ENCODE measurements around the gene EEA1. TPM values are rescaled to one million over a fixed set of nuclear protein-coding genes. Genes with fewer than 3 reads are reported as not detected.
"Not testable (repeated sequence)": the region's sequence is repeated elsewhere in the genome, so short reads cannot be mapped to it uniquely, and the experiment has no call there.

Gene EEA1
- total RNA-seq, 1 experiment from 2014 or later = 17.2 TPM

DNA sequence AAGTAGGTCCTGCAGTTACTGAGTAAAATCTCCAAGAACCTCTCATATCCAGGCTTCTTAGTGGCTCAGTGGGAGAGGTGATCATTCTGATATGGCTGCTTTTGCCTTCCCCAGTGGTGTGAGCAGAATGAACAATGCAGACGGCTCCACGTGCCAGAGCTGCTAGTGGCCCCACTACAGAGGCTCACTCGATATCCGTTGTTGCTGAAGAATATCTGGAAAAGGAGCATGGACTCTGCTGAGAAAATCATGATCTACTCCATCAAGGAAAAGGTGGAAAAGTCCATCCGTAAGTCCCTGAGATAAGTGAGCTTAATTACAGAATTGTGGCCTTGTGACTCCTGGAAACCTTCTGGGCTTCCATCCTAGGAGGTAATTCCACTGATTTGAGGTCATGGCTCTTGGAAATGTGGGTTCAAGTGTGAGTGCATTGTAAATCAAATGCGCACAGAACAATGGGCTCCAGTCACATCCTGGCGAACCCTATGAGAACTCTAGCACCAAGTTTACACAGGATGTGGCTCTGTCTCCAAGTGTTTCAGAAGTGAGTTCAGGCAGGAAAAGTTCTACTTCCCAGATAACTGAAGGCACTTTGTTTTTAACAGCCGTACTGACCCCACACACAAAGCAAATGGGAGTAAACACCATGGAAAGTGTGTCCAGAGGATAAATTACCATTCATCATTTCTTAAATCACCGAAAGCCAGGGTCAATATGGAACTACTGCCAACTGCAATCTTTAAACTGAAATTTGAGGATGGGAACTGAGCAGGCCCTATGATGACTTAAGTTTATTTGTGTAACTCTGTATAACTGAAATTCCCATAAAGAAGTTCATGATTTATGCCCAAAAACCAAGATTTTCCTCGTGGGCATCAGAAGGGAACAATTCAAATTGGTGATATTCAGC, 174.9 kb downstream of the EEA1 start:
- peak; percentile 32 for DNase-seq (ENCODE audit: low spot score)

DNA sequence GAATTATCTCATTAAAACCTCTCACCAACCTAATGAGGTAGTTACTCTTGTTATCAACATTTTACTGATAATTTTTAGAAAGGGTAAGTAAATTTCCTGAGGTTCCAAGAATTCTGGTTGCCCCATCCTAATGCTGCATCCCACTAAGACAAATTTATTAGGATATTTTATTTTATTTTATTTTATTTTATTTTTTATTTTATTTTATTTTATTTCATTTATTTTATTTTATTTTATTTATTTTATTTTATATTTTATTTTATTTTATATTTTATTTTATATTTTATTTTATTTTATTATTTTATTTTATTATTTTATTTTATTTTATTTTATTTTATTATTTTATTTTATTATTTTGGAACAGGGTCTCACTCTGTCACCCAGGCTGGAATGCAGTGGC, 179.4 kb downstream of the EEA1 start:
- not testable (repeated sequence) for DNase-seq (ENCODE audit: low spot score)

DNA sequence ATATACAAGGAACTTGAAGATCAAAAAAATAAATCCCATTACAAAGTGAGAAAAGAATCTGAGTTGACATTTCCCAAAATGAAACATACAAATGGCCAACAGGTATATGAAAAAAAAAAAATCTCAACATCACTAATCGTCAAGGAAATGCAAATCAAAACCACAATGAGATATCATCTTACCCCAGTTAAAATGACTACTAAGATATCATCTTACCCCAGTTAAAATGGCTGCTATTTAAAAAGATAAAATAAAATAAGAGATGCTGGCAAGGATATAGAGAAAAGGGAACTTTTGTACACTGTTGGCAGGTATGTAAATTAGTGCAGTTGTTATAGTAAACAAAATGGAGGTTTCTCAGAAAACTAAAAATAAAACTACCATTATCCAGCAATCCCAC, 181.9 kb downstream of the EEA1 start:
- no peak for DNase-seq (ENCODE audit: low spot score)

DNA sequence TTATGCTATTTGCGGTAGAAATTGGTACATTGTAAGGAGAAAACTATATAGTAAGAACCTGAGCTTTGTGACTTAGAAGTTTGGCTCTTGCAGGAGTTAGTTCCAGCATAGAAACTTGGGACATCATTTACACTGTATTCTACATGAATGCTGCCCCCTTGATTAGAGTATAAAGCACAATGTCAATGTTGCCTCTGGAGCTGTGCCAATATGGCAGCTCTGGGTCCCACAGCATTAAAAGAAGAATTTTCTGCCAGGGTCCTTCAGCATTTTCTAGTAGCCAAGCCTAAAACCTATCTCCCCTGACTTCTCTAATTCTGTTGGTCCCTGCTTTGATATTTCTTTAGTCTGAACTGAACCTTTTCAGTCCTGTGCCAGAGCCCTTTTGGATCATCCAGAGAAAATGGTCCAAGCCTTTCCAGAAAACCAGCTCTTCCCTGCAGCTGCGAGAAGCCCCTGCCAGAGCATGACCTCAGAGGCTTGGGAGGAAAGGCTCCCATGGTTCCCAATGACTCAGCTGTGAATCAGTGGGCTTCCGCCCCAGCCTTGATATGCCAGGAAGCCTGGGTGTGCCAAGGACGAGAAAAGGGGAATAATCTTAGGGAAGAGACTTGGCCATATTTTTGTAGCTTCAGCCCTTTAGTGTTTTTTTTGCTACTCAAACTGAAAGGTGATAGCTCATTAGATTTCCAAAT, 183.1 kb downstream of the EEA1 start:
- peak; percentile 91 for DNase-seq (ENCODE audit: low spot score)

DNA sequence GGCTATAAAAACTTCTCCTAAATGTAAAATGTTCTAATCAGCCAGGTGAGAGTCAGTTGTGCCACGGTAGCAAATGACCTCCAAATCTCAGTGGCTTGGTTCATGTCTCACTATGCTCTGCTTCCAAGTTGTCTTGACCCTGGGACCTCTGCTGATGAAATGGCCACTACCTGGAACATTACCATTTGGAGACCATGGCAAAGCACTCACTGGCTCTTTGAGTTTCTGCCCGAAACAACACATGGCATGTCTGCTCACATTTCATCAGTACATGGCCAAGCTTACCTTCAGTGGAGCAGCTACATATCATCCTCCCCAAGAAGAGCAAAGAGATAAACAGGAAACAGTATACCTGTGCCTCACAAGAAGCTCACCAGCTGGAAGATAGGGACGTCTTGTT, 186.1 kb downstream of the EEA1 start:
- DNase-seq (ENCODE audit: low spot score) = no peak

DNA sequence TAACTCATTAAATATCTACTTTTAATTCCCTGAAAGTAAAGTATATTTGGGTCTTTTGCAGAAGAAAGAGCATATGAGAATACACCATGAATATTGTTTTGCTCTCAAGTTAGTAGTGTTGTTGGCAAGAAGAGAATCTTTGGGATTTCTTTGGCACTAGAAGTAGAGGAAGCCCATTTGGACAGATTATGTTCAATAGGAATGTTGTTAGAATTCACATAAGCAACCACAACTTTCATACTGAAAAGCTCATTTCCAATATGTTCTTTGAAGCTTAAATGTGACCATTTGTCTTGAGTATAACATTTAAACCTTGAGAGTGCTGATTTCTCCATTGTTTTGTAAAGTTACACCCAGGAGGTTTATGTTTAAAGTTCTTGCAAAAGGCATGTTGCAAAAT, 188.7 kb downstream of the EEA1 start:
- DNase-seq (ENCODE audit: low spot score) = no peak

DNA sequence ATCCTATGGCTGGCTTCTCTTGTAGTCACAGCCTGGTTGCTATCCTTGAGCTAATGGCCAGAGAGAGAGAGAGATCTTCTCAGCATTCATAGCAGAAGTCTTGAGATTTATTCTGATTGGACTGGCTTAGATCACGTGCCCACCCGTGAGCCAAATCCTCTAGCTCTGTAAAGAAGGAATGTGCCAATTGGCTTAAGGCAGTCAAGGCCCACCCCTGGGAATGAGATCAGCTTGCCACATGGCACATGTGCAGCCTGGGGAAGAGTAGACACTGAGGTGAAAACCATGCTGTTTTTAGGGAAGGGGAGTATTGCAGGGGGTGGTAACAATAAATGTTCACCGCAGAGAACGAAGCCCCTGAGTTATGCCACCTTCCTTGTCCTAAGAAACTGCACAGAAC, 190.0 kb downstream of the EEA1 start:
- peak; percentile 15 for DNase-seq (ENCODE audit: low spot score)

DNA sequence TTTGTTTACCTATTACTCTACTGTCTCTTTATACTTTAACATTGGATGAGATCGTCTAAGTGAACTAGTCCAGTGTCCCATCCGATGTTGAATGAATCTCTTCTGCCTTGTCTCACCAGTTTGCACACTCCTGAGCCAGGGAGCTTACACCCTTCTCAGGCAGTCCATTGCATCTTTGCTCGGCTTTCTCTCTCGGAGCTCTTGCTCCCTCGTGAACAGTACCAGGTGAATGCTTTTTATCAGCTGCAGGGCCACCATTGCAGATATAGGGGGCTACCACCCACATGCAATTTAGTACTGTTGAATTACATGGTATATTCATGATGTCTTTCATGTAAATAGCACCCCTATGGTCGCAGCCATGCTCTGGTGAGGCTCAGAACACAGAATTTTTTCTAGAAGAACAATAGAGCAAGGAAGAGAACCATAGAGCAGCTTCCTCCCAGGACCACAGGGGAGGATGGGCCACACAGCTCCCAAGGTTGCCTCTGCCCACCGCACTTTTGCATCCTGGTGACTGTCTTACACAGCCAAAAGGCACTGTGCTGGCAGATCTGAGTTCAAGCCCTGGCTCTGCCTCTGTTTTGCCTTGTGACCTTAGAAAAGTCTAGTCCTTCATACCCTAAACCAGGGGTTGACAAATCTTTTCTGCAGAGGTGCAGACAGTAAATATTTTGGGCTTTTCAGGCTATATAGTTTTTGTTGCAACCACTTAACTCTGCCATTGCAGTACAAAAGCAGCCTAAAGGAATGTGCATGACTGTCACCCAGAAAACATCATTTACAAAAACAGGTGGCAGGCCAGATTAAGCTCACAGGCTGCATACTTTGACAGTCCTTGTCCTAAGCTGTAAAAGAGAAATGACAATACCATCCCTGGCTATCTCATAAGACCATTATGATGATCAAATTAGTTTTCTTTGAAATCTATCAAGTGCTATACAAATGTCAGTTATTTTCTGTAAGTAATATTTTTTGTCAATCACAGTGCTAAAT, 190.9 kb downstream of the EEA1 start:
- DNase-seq (ENCODE audit: low spot score) = no peak

DNA sequence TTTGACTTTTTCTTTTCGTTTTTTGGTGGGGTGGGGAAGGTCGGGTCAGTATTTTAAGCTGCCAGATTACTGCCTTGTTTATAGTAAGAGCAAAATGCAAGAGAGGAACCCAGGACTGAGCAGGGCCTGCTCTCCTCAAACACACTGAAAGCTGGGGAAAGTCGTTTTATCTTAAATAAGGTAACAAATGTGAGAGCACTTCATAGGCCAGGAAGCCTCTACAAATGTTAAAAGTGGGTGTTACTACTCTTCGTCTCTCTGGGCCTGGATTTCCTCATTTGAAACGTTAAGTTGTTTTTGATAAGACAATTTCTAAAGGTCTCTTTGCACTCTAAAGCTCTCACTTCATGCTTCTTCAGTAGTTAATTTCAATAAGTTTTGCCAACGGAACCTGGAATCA, 192.5 kb downstream of the EEA1 start:
- no peak for DNase-seq (ENCODE audit: low spot score)

DNA sequence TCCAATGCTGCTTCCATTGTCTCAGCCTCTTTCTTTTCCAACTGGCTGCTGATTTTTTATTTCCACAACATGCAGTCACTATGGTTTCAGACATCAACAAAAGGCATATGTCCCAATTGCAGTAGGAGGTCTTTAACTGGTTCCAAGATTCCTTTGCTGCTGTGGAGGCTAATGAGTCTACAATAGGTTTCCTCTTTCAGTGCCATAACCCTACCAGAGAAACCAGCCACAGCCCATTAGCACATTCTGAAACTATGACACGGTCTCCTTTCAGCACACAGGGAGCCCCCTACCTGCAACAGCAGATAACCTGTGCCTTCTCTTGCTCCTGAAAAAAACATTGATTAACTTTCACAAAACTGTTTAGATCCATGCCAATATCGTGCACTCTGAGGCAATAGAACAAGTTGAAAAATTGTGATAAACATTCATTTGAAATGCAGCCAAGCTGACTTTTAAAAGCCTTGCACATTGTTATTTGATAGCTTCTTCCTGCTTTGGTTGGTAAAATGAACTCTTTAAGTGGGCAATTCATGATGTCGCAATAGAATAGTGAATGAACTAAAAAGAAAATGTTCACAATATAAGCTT, 193.9 kb downstream of the EEA1 start:
- no peak for DNase-seq (ENCODE audit: low spot score)

DNA sequence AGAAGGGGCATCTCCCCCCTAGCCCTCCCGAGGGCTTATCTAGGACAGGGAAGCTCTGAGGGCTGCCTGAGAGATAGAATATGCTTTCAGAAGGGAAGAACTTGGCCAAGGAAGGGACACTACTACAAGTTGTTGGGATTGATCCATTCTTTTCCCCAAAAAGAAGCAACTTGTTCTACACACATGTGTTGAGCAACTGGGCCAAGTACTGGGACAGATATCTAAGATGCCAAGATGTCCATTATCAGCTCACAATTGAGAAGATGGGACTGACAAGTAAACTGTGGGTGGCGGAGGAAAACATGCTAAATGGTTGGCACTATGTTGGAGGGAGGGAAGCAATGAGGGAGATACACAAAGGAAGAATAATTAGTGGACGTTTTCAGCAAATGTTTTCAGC, 195.4 kb downstream of the EEA1 start:
- no peak for DNase-seq (ENCODE audit: low spot score)

DNA sequence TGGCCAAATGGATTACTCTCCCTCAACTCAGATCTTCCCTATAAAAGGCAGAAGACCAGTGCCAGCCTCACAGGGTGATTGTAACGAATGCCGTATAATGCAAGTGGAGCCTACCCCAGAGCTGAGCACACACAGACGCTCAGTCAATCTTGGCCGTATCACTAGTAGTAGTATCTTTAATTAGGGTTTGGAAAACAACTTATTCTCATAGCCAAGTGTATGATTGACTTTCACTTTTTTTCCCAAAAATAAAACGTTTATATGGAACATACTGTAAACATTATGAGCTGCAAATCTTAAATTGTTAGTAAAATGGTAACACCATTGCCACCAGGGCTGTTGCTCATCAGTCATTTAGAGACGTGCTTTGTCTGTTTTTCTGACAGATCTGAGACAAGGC, 195.9 kb downstream of the EEA1 start:
- no peak for DNase-seq (ENCODE audit: low spot score)

DNA sequence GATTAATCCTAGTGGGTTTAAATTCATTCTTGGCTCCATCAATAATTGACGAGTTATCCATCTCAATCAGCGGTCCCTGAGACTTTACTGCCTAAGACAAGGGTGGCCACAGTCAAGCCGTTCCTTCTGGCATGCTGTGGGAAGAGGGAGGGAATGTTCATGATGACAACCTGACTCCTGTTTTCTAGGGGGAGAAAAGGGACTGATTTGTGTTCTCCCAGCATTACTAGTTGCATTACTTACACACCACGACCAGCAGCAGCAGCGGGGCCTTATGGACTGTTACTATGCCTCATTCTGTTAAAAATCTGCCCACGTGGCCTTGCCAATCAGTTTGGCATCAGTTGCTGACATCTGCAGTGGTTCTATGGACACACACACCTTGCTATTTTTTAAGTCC, 196.4 kb downstream of the EEA1 start:
- no peak for DNase-seq (ENCODE audit: low spot score)

DNA sequence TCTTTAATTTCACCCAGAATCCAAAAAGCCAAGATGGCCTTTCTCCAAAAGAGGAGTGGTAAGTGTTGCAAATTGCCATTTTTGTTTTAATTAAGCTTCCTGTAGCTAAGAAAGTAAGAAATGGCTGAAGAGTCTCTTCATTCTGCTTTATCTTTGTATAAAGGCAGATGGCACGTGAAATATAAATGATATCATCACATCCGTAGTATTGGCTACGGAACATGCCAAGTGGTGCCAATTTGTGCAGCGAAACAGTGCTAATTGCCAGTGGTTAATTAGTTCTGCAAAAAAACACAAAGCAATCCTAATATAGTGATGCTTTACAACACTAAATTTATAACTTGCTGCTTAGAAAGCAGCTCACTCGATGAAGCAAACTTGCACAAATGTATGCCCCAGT, 196.9 kb downstream of the EEA1 start:
- DNase-seq (ENCODE audit: low spot score) = no peak

DNA sequence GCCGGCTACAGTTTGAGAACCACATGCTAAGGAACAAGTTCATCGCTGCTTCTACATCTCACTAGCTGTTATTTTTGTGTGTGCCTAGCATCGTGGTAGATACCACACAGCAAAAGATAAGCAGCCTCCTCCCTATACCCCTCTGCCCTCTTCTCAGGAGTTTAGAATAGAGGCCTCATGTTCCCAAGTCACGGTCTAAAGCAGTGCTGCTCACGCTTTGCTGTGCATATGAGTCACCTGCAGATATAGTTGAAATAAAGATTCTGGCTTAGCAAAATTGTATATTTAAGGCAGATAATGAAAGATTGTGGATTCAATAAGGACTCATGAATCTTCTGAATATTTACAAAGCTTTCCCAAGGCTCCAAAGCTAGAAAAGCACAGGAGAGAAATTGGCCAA, 198.3 kb downstream of the EEA1 start:
- no peak for DNase-seq (ENCODE audit: low spot score)

DNA sequence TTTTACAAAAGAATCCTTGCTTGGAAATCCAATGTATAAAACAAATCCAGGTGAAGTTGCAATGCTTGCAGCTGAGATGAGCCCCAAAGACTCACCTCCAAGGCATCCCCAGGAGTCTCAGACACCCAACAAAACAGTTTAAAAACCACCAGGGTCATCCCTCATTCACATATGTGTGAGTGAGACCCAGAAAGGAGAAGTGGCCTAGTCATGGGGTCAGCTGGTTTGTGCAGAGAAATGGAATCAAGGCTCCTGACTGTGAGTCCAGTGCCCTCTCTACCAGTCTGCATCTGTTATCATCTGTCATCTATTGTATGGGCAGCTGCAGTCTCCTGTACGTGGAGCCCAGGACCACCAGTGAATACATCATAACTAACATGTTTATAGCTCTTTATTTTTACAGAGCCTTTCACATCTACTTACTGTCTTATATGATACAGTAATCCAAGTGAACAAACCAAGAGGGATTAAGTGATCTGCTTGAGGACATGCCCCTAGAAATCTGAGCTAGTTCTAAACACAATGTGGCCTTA, 199.3 kb downstream of the EEA1 start:
- no peak for DNase-seq (ENCODE audit: low spot score)

DNA sequence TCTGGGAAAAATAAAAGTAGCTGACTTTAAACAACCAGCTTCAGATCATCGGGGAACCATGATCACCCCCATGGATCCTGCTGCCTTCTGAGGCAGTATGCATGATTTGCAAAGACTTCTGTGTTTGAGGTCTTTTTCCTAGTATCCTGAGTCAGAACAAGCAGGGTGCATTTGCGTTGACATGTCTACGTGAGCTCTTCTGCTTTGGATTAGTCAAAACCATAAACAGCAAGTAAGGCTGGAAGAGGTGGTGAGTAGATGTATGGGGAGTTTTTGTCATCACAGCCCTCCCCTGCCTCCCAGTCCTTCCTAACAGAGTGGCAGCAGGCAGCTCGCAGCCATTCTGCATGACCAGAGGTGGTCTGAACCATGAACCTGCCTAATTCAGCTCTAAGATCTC, 202.2 kb downstream of the EEA1 start:
- no peak for DNase-seq (ENCODE audit: low spot score)

DNA sequence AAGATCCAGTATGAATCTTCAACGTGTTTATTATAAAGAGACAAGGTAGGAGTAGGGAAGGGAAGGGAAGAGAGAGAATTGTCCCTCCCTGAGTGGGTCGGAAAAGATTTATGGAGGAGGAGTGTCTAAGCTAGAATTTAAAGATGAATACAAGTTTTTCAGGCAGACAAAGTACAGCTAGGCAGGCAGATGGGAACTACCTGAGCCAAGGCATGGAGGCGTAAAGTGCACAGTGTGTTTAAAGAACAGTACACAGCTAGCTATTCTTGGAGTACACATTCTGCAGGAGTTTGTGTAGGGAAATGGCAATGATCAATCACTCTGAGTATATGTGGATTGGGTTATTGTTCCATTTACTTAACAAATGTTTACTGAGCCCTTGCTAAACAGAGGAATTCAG, 206.2 kb downstream of the EEA1 start:
- DNase-seq (ENCODE audit: low spot score) = no peak

DNA sequence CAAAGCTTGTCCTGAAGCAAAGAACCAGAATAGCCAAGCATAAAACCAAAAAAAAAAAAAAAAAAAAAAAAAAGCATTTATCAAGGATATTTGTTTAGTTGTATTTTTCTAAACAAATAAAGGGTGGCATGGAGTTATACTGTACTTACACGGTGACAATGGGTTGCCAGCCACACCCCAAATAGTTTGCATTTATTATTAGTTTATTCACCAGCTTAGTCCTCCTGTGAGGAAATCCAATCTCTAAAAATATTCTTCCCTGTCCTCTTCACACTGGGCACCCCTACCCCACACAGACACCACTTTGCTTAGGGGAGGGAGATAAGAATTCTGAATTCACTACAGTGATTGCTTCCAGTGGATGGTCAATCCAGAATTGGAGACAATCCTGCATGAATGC, 207.4 kb downstream of the EEA1 start:
- no peak for DNase-seq (ENCODE audit: low spot score)

DNA sequence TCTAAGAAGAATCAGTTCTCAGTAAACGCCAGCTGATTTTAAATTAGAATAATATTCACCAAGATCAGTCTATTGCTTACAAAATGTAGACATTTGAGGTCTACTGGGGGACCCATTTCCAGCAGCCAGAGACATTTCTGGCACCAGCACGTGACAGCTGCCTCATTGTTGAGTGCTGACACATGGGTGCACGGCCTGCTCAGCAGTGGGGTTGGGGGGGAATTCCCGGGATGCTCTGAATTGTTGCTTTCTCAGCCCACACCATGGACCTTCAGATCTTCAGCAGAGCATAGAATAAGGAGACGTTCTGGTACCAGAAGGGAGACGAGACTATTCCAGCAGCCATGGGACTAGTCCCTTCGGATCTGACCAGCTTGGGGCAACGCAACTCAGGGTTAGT, 208.0 kb downstream of the EEA1 start:
- DNase-seq (ENCODE audit: low spot score) = no peak

All from A172 (cell line).